Colonic mucosa (tissue), 4 donors: Measurements from ENCODE around the gene BMF. TPM values are rescaled to one million over a fixed set of nuclear protein-coding genes. Genes with fewer than 3 reads are reported as not detected.

Source experiments
- DNase-seq: peaks from one replicate; pipeline ENCODE4 v3.0.0-alpha.2; 2020
- H3K27ac ChIP-seq: fragments of 200-600 bp; one replicate; pipeline ENCODE4 v1.8.0; 2021
- H3K27me3 ChIP-seq: fragments of 200-600 bp; one replicate; pipeline ENCODE4 v1.8.0; 2021
- H3K36me3 ChIP-seq: fragments of 200-600 bp; one replicate; pipeline ENCODE4 v1.8.0; 2021
- H3K4me1 ChIP-seq: fragments of 200-600 bp; one replicate; pipeline ENCODE4 v1.8.0; 2021; ENCODE audit warnings: mild to moderate bottlenecking
- H3K4me3 ChIP-seq: fragments of 200-600 bp; one replicate; pipeline ENCODE4 v1.8.0; 2021
- H3K9ac ChIP-seq, 2 donors: one replicate each; pipeline ENCODE4 v1.7.0; 2013; ENCODE audit warnings: control low read depth in 2 of 2, low read depth in 2 of 2, low read length in 2 of 2
- H3K9me3 ChIP-seq: fragments of 200-600 bp; one replicate; pipeline ENCODE4 v1.8.0; 2021
- CTCF ChIP-seq: fragments of 200-600 bp; IDR thresholded peaks from one replicate; pipeline ENCODE4 v1.8.0; 2022; ENCODE audit warnings: antibody characterized with exemption, mild to moderate bottlenecking
- intact Hi-C: fragments of 100-400 bp; cut with DNase I; formaldehyde crosslinking; loops from one replicate; pipeline ENCODE4 v1.14.1; 2022
- total RNA-seq, 2 donors: library from RNA; stranded (reverse); fragmentation: NEBNext Ultra II Directional in 1 of 2; extraction: Animal tissue kit (Norgen Biotek cat#: 25700) in 1 of 2; gene quantifications; one replicate each; pipeline ENCODE4 v1.2.1, GENCODE V29; 2021
- donor health status: healthy.
- donor health status: DM: no; HTN: no; CAD: no.
- donor health status: DM: no; HTN: no; CAD: no.

The BMF gene
- total RNA-seq, 2 donors from 2014 or later = 5.0 to 11.6 TPM

GRCh38 chr15:40105517-40106202, 3.0 kb downstream of the BMF start:
- peak overlapping the region; percentile 54 to 84 for H3K9ac ChIP-seq
- no peak overlapping the region for H3K4me3 ChIP-seq
- no peaks in the 10 kb centered on the region for H3K27me3 ChIP-seq
- peaks cover 49% of the 10 kb centered on the region for H3K4me1 ChIP-seq
- H3K36me3 ChIP-seq = no peaks in the 10 kb centered on the region
- DNase-seq = no peak
- H3K9me3 ChIP-seq = no peaks in the 10 kb centered on the region
- no peak for TF ChIP-seq CTCF
- intact Hi-C loops = loop anchor here (5.0 kb wide), 1 partner anchor 53 kb away; no protein-coding TSS in a partner anchor
- peak overlapping the region; percentile 46 for H3K27ac ChIP-seq

GRCh38 chr15:40104865-40105516, 3.7 kb downstream of the BMF start:
- peak; percentile 94 for DNase-seq
- Histone ChIP-seq H3K36me3 (no peaks in the 10 kb centered on the region), H3K27ac (peak overlapping the region; percentile 46), H3K9me3 (no peaks in the 10 kb centered on the region), H3K27me3 (no peaks in the 10 kb centered on the region), H3K9ac (peak overlapping the region; percentile 54 to 84), H3K4me1 (peaks cover 49% of the 10 kb centered on the region), H3K4me3 (no peak overlapping the region)
- intact Hi-C loops = loop anchor here (5.0 kb wide), 1 partner anchor 53 kb away; no protein-coding TSS in a partner anchor
- TF ChIP-seq CTCF = peak; percentile 98

- Histone ChIP-seq H3K27ac (peak overlapping the region; percentile 42), H3K36me3 (no peaks in the 10 kb centered on the region), H3K27me3 (no peaks in the 10 kb centered on the region), H3K4me1 (peaks cover 49% of the 10 kb centered on the region), H3K9me3 (no peaks in the 10 kb centered on the region), H3K9ac (peak overlapping the region in 1 of 2 donors; percentile 84), H3K4me3 (no peak overlapping the region)
- TF ChIP-seq CTCF = no peak
- DNase-seq = no peak
- intact Hi-C loops = no loop called here
Observed at GRCh38 chr15:40104296-40104864, 4.3 kb downstream of the BMF start.

- Histone ChIP-seq H3K4me3 (no peak overlapping the region), H3K4me1 (peaks cover 53% of the 10 kb centered on the region), H3K27ac (peak overlapping the region; percentile 42), H3K27me3 (no peaks in the 10 kb centered on the region), H3K9me3 (no peaks in the 10 kb centered on the region), H3K36me3 (no peaks in the 10 kb centered on the region), H3K9ac (peak overlapping the region; percentile 57 to 84)
- no peak for DNase-seq
- no peak for TF ChIP-seq CTCF
- intact Hi-C loops = no loop called here
Observed at GRCh38 chr15:40103864-40104271, 4.8 kb downstream of the BMF start.

- H3K27me3 ChIP-seq = no peaks in the 10 kb centered on the region
- no peak for TF ChIP-seq CTCF
- peak overlapping the region; percentile 57 to 84 for H3K9ac ChIP-seq
- peaks cover 58% of the 10 kb centered on the region for H3K4me1 ChIP-seq
- intact Hi-C loops = no loop called here
- peak overlapping the region; percentile 42 for H3K27ac ChIP-seq
- peak; percentile 90 for DNase-seq
- H3K9me3 ChIP-seq = no peaks in the 10 kb centered on the region
- no peaks in the 10 kb centered on the region for H3K36me3 ChIP-seq
- no peak overlapping the region for H3K4me3 ChIP-seq
Observed at GRCh38 chr15:40102897-40103858, 5.5 kb downstream of the BMF start.
